Esophagus squamous epithelium (tissue), 4 donors: ENCODE measurements around the gene CXCL3.

Experiments
- CTCF ChIP-seq, 6 experiments: fragments of 450-650 bp in 4 of 6; fragments of 200-600 bp in 2 of 6; sonication (generic) in 2 of 6; IDR thresholded peaks; one replicate each; pipeline ENCODE4 v1.5.1; 2016 to 2019; ENCODE audit warnings: antibody characterized with exemption in 6 of 6, mild to moderate bottlenecking in 4 of 6, moderate library complexity in 4 of 6
- POLR2A ChIP-seq, 4 donors: fragments of 450-650 bp; IDR thresholded peaks; one replicate each; pipeline ENCODE4 v1.6.1; 2017; ENCODE audit warnings: antibody characterized with exemption in 4 of 4, mild to moderate bottlenecking in 4 of 4, moderate library complexity in 3 of 4

- no peak for TF ChIP-seq CTCF (IDR thresholded peaks at IDR 0.05)
- TF ChIP-seq POLR2A (IDR thresholded peaks at IDR 0.05) = no peak
Observed at GRCh38 chr4:74037076-74037955, 1.2 kb downstream of the CXCL3 start.
